HepG2 (cell line): Measurements from ENCODE around the gene COPS3. TPM values are rescaled to one million over a fixed set of nuclear protein-coding genes. Genes with fewer than 3 reads are reported as not detected.
A peak's percentile ranks its signal among the peaks of the same experiment; 100 is the strongest.

ENCODE experiments used
- AHDC1 ChIP-seq: sonication (generic); formaldehyde crosslinking; IDR thresholded peaks from 2 replicates; pipeline ENCODE4 v1.5.1; 2020; ENCODE audit warnings: mild to moderate bottlenecking, missing genetic modification reagents, borderline replicate concordance
- GPBP1L1 ChIP-seq: sonication (generic); formaldehyde crosslinking; IDR thresholded peaks from 2 replicates; pipeline ENCODE4 v1.5.0; 2020; ENCODE audit warnings: mild to moderate bottlenecking, missing genetic modification reagents
- GZF1 ChIP-seq: sonication (generic); formaldehyde crosslinking; IDR thresholded peaks from 2 replicates; pipeline ENCODE4 v1.5.1; 2020; ENCODE audit warnings: mild to moderate bottlenecking, missing genetic modification reagents
- MZF1 ChIP-seq: sonication (generic); formaldehyde crosslinking; IDR thresholded peaks from 2 replicates; pipeline ENCODE4 v1.8.1; 2023; ENCODE audit warnings: mild to moderate bottlenecking, missing genetic modification reagents, borderline replicate concordance
- NFATC3 ChIP-seq: sonication (generic); formaldehyde crosslinking; IDR thresholded peaks from 2 replicates; pipeline ENCODE4 v1.5.1; 2020; ENCODE audit warnings: mild to moderate bottlenecking, missing genetic modification reagents
- PITX1 ChIP-seq: sonication (generic); formaldehyde crosslinking; IDR thresholded peaks from 2 replicates; pipeline ENCODE4 v1.5.1; 2020; ENCODE audit warnings: mild to moderate bottlenecking, missing genetic modification reagents
- PLSCR1 ChIP-seq: sonication (generic); formaldehyde crosslinking; IDR thresholded peaks from 2 replicates; pipeline ENCODE4 v1.5.0; 2020; ENCODE audit warnings: missing genetic modification reagents, mild to moderate bottlenecking, borderline replicate concordance
- RFX1 ChIP-seq: fragments of 450-650 bp; IDR thresholded peaks from 2 replicates; pipeline ENCODE4 v1.6.1; 2017
- TEF ChIP-seq: sonication (generic); formaldehyde crosslinking; IDR thresholded peaks from 2 replicates; pipeline ENCODE4 v1.5.0; 2020; ENCODE audit warnings: missing genetic modification reagents
- TRIM24 ChIP-seq: sonication (generic); formaldehyde crosslinking; IDR thresholded peaks from 2 replicates; pipeline ENCODE4 v1.8.0; 2022; ENCODE audit warnings: mild to moderate bottlenecking, missing genetic modification reagents
- ZFP37 ChIP-seq: sonication (generic); formaldehyde crosslinking; IDR thresholded peaks from 2 replicates; pipeline ENCODE4 v1.4.0; 2020; ENCODE audit warnings: missing genetic modification reagents, borderline replicate concordance
- ZMAT5 ChIP-seq: sonication (generic); formaldehyde crosslinking; IDR thresholded peaks from 2 replicates; pipeline ENCODE4 v1.5.0; 2020; ENCODE audit warnings: mild to moderate bottlenecking, low read depth, missing genetic modification reagents, borderline replicate concordance
- ZNF20 ChIP-seq: sonication (generic); formaldehyde crosslinking; IDR thresholded peaks from 2 replicates; pipeline ENCODE4 v1.4.0; 2020; ENCODE audit warnings: mild to moderate bottlenecking, moderate library complexity, missing genetic modification reagents
- ZNF274 ChIP-seq: sonication (generic); formaldehyde crosslinking; IDR thresholded peaks from 2 replicates; pipeline ENCODE4 v1.5.1; 2020; ENCODE audit warnings: mild to moderate bottlenecking, missing genetic modification reagents
- ZNF275 ChIP-seq: sonication (generic); formaldehyde crosslinking; IDR thresholded peaks from 2 replicates; pipeline ENCODE4 v1.8.0; 2022; ENCODE audit warnings: missing genetic modification reagents, mild to moderate bottlenecking, inconsistent platforms, borderline replicate concordance
- ZNF589 ChIP-seq: sonication (generic); formaldehyde crosslinking; conservative IDR thresholded peaks from 2 replicates; pipeline ENCODE4 v1.8.0; 2022; ENCODE audit warnings: mild to moderate bottlenecking, moderate library complexity, missing genetic modification reagents
- polyA plus RNA-seq, 8 experiments: library from polyadenylated mRNA; depleted of rRNA in 3 of 8; stranded (reverse) in 7 of 8; unstranded in 1 of 8; fragments of >200 nt; fragmentation: Illumina TruSeq in 4 of 8; extraction: Trizol in 4 of 8; gene quantifications; 2 replicates each; pipeline versions ENCODE4 v1.2.1 to v1.2.3, GENCODE V29; 2011 to 2016; ENCODE audit warnings: low read depth in 4 of 8, missing spikeins in 1 of 8, mixed read lengths in 1 of 8; ENCODE audit not compliant: insufficient read depth in 1 of 8
- total RNA-seq, 5 experiments: library from RNA; depleted of rRNA; stranded (reverse); fragments of >200 nt; fragmentation: Illumina TruSeq; extraction: Trizol; gene quantifications; 2 replicates each; pipeline ENCODE4 v1.2.3, GENCODE V29; 2016; ENCODE audit warnings: low read depth in 1 of 5

COPS3 gene
- total and polyA plus RNA-seq, 2 of the 13 experiments (the other 11 are each of a cell fraction or from before 2014, with no cell fraction given), result 46.3 to 103 TPM

GRCh38 chr17:17237026-17237799 is 43.8 kb downstream of the COPS3 start, which contains the start of gene FLCN (continued):
- TF ChIP-seq ZMAT5 (CRISPR knock-in tag) (no peak), GPBP1L1 (CRISPR knock-in tag) (no peak), ZFP37 (no peak), ZNF274 (CRISPR knock-in tag) (no peak; the same call in 1 of the 2 replicates), ZNF20 (no peak), GZF1 (CRISPR knock-in tag) (no peak), PITX1 (peak; percentile 60; the same call in 1 of the 2 replicates), PLSCR1 (CRISPR knock-in tag) (peak; percentile 69; the same call in 1 of the 2 replicates), ZNF275 (CRISPR knock-in tag) (no peak; the same call in 1 of the 2 replicates), TRIM24 (CRISPR knock-in tag) (no peak), AHDC1 (no peak), TEF (CRISPR knock-in tag) (no peak), NFATC3 (no peak), ZNF589 (no peak), MZF1 (CRISPR knock-in tag) (no peak), RFX1 (no peak)
